Stimulated activated naive CD8-positive, alpha-beta T cell treated with anti-CD3 and anti-CD28 coated beads, Interleukin-15, amount 100 ng/mL, for 72 hours (primary cell): ENCODE data around the gene ZNRF1.
"Not testable (repeated sequence)": the region's sequence is repeated elsewhere in the genome, so short reads cannot be mapped to it uniquely, and the experiment has no call there.

ENCODE experiments used
- ATAC-seq: fragments of 150-1000 bp; cut with Tn5 transposase; 2 replicates; pipeline ENCODE4 v1.10.0; 2021; ENCODE audit warnings: mild to moderate bottlenecking, moderate library complexity
- DNase-seq, 2 donors: peaks; one replicate each; pipeline ENCODE4 v3.0.0; 2021 to 2022
- H3K27ac Mint-ChIP-seq, 2 donors: one replicate each; pipeline ENCODE4 v1.8.0; 2022; ENCODE audit warnings: mild to moderate bottlenecking in 2 of 2, mixed read lengths in 2 of 2, moderate library complexity in 2 of 2
- H3K27me3 Mint-ChIP-seq: one replicate; pipeline ENCODE4 v1.8.0; 2022; ENCODE audit warnings: mixed read lengths
- H3K4me1 Mint-ChIP-seq: one replicate; pipeline ENCODE4 v1.8.0; 2022; ENCODE audit warnings: mild to moderate bottlenecking, mixed read lengths
- H3K4me3 Mint-ChIP-seq, 2 donors: one replicate each; pipeline ENCODE4 v1.8.0; 2022; ENCODE audit warnings: mild to moderate bottlenecking in 2 of 2, mixed read lengths in 2 of 2, moderate library complexity in 1 of 2
- H3K9me3 Mint-ChIP-seq, 2 donors: one replicate each; pipeline ENCODE4 v1.8.0; 2022; ENCODE audit warnings: mixed read lengths in 2 of 2

The ZNRF1 gene

DNA sequence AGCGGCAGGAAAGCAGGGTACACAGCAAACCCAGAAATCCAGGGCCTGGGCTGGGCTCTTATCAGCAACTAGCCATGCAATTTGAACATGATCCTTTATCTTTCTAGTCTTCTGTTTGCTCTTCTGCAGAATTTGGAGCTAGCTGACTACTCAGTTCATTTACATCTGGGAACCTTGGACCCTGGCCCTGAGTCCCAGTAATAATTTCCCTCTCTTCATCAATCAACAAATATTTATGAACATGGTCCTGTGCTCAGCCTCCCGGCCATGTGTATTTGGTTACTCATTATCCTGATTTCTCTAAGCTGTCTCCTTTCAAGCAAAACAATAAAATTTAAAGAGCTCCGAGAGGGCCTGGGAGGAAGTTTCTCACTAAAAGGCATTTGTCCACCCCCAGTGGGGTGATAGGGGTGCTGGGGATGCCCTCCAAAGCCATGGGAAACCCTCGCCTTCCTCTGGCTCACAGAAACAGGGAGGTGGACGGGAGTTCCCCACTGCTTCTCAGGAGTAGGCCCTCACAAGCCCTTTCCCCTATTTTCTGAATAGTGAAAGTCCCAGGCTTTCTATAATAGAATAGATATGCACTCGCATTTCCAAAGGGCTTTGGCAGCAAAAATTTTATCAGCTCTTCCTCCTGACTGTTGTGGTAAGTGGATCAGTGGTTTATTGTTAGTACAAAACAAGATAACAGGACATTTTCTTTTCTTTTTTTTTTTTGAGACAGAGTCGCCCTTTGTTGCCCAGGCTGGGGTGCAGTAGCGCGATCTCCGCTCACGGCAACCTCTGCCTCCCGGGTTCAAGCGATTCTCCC lies 7.0 kb upstream of the ZNRF1 start:
- Mint-ChIP-seq H3K9me3 (no peaks in the 10 kb centered on the region), H3K27ac (peak overlapping the region in 1 of 2 donors; percentile 86), H3K4me1 (no peaks in the 10 kb centered on the region), H3K4me3 (no peak overlapping the region), H3K27me3 (no peaks in the 10 kb centered on the region)
- DNase-seq = no peak
- ATAC-seq = no peak

DNA sequence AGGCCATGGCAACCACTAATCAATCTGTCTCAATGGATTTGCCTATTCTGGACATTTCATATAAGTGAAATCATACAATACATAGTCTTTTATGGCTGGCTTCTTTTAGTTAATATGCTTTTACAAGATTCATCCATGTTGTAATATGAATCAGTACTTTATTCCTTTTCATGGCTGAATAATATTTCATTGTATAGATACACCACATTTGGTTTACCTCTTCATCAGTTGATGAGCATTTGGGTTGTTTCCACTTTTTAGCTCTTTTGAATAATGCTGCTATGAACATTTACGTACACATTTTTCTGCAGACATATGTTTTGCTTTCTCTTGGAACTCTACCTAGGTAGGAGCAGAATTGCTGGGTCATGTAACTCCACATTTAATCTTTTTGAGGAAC lies 2.8 kb upstream of the ZNRF1 start:
- peaks cover 18% of the 10 kb centered on the region for H3K4me1 Mint-ChIP-seq
- no peaks in the 10 kb centered on the region for H3K9me3 Mint-ChIP-seq
- ATAC-seq = no peak
- no peak for DNase-seq
- H3K27me3 Mint-ChIP-seq = peaks cover 14% of the 10 kb centered on the region
- no peak overlapping the region for H3K4me3 Mint-ChIP-seq
- H3K27ac Mint-ChIP-seq = no peak overlapping the region

DNA sequence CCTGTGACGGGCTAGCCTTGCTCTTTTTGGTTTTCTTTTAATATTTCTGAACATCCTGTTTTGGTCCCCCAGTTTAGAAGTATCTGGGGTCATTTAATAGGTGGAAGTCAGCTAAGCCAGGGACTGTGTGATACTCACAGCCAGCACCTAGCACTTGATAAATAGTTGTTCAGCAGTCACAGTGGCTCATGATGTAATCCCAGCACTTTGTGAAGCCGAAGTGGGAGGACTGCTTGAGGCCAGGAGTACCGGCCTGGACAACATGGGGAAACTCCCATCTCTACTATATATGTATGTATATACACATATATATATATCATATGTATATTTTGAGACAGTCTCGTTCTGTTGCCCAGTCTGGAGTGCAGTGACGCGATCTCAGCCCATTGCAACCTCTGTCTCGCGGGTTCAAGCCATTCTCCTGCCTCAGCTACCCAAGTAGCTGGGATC lies 1.8 kb upstream of the ZNRF1 start:
- DNase-seq = no peak

DNA sequence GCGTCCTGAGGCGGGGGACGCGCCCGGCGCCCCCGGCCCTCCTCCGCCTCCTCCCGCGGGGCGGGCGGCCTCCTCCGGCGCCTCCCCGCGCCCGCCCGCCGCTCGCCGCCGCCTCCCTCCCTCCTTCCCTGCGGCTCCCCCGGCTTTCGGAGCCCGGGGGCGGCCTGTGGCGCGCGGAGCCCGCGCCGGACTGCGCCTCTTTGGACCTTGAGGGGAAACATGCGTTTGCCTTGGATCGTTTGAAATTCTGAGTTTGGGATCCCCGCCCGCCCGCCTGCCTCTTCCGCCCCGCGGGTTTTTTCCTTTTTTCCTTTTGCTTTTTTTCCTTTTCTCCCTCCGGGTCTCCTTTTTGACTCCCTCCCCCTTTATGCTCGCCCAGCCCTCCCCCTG lies 390 bp downstream of the ZNRF1 start:
- peak overlapping the region; percentile 86 to 88 for H3K4me3 Mint-ChIP-seq
- peaks cover 27% of the 10 kb centered on the region for H3K27me3 Mint-ChIP-seq
- peak overlapping the region in 1 of 2 donors; percentile 93 for H3K27ac Mint-ChIP-seq
- ATAC-seq = peak; percentile 52
- H3K9me3 Mint-ChIP-seq = no peaks in the 10 kb centered on the region
- peaks cover 20% of the 10 kb centered on the region for H3K4me1 Mint-ChIP-seq
- peak in 1 of 2 donors; percentile 28 for DNase-seq

More for the DNA sequence above, 1.8 kb upstream of the ZNRF1 start:
- Mint-ChIP-seq H3K4me1 (peaks cover 20% of the 10 kb centered on the region), H3K9me3 (no peaks in the 10 kb centered on the region), H3K27me3 (peaks cover 23% of the 10 kb centered on the region), H3K4me3 (no peak overlapping the region), H3K27ac (no peak overlapping the region)
- no peak for ATAC-seq

DNA sequence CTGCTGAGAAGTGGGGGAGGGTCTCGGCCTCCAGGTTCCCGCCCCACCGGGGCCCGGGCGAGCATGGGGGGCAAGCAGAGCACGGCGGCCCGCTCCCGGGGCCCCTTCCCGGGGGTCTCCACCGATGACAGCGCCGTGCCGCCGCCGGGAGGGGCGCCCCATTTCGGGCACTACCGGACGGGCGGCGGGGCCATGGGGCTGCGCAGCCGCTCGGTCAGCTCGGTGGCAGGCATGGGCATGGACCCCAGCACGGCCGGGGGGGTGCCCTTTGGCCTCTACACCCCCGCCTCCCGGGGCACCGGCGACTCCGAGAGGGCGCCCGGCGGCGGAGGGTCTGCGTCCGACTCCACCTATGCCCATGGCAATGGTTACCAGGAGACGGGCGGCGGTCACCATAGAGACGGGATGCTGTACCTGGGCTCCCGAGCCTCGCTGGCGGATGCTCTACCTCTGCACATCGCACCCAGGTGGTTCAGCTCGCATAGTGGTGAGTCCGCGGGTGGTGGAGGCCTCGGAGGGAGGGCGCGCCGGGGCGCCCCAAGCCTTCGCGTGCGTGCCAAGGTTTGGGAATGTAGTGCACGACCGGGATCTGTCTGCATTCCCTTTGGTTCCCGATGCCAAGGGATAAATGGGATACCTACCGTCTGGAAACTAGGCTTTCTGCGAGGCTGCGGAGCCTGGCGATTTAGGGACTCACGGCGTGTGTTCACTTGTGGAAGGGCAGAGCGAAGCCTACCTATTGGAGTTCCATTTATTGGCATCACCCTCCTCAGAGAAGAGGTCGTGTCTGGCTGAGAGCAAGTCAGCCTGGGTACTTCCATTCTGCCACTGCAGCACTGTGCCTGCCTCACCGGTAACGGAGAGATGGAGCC lies 1.0 kb downstream of the ZNRF1 start:
- ATAC-seq (peak; percentile 69), DNase-seq (peak; percentile 46 to 61)
- peak overlapping the region; percentile 86 to 88 for H3K4me3 Mint-ChIP-seq
- peak overlapping the region in 1 of 2 donors; percentile 93 for H3K27ac Mint-ChIP-seq
- no peaks in the 10 kb centered on the region for H3K9me3 Mint-ChIP-seq
- peaks cover 20% of the 10 kb centered on the region for H3K4me1 Mint-ChIP-seq
- H3K27me3 Mint-ChIP-seq = peaks cover 27% of the 10 kb centered on the region

DNA sequence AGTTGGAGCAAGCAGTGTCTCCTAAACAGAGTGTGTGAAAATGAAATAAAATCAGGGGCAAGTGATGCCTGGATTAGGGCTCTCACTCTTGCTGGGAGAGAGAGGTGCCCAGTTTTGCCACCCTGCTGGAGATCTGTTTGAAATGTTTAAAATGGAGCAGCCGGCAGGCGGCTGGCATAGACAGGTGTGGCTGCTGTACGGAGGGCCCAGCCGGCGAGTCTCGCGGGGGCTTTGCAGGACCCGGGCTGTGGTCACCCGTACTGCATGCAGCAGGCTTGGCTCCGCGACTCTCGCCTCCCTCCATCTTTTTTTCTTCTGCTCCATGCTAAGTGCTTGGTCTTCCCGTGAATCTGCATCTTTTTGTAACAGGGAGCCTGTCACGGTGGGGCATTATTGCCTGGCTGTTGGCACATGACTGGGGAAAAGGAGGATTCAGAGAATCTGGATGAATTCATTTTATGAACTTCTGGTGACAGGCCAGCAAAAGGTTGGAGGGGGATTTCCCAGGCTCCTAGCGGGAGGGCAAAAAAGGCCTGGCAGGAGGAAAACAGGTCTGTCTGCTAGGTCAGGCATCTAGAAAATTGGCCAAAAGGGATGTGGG lies 1.8 kb downstream of the ZNRF1 start:
- ATAC-seq (no peak), DNase-seq (no peak)
- Mint-ChIP-seq H3K27ac (no peak overlapping the region), H3K27me3 (peaks cover 27% of the 10 kb centered on the region), H3K4me3 (peak overlapping the region; percentile 86 to 88), H3K4me1 (peaks cover 20% of the 10 kb centered on the region), H3K9me3 (no peaks in the 10 kb centered on the region)

DNA sequence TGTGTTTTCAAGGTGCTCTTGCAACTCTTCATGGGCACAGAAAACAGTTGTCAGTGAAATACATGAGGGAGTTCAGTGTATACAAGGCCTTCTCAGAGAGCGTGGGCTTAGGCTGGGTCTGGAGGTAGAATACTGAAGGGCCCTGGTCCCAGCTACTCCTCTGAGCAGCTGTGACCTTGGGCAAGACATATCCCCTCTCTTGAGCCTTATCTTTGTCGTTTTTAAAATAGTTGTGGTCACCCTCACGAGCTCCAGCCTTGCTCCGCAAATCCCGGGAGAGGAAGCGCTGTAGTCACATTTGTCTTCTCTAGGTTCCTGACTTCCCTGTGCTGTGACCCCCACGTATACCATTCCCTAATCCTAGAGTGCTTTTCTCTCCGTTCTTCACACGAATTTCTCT lies 3.6 kb downstream of the ZNRF1 start:
- peaks cover 20% of the 10 kb centered on the region for H3K4me1 Mint-ChIP-seq
- DNase-seq (no peak), ATAC-seq (no peak)
- no peak overlapping the region for H3K27ac Mint-ChIP-seq
- H3K9me3 Mint-ChIP-seq = no peaks in the 10 kb centered on the region
- peaks cover 27% of the 10 kb centered on the region for H3K27me3 Mint-ChIP-seq
- H3K4me3 Mint-ChIP-seq = no peak overlapping the region

DNA sequence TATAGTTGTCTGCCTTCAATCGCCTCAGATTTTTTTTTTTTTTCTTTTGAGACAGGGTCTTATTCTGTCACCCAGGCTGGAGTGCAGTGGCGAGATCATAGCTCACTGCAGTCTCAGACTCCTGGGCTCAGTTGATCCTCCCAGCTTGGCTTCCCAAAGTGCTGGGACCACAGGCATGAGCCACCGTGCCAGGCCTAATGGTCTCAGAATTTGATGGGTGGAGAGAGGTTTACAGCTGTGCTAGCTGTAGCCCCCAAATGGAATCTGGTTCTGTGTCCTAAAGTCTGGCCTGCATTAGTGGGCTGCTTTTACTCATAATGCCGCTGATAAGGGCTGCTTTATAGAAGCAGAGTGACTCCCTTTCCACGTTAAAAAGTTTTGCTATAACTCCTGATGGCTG lies 5.1 kb downstream of the ZNRF1 start:
- ATAC-seq = no peak
- Mint-ChIP-seq H3K9me3 (no peaks in the 10 kb centered on the region), H3K4me3 (no peak overlapping the region)

DNA sequence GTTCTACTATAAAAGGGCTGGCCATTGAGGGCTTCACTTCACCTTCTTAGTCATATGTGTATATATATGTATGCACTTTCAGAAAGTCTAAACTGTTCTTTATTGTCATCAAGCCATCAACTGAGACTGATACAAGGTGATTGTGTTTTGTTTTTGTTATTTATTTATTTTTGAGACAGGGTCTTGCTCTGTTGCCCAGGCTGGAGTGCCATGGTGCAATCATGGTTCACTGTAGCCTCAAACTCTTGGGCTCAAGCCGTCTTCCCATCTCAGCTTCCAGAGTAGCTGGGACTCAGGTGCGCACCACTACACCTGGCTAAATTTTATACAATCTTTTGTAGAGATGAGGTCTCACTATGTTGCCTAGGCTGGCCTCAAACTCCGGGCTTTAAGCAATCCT lies 5.6 kb downstream of the ZNRF1 start:
- ATAC-seq (no peak), DNase-seq (no peak)

More for the DNA sequence above, 5.1 kb downstream of the ZNRF1 start:
- H3K27ac Mint-ChIP-seq = no peak overlapping the region
- no peak for DNase-seq
- H3K4me1 Mint-ChIP-seq = peaks cover 14% of the 10 kb centered on the region
- peaks cover 27% of the 10 kb centered on the region for H3K27me3 Mint-ChIP-seq

DNA sequence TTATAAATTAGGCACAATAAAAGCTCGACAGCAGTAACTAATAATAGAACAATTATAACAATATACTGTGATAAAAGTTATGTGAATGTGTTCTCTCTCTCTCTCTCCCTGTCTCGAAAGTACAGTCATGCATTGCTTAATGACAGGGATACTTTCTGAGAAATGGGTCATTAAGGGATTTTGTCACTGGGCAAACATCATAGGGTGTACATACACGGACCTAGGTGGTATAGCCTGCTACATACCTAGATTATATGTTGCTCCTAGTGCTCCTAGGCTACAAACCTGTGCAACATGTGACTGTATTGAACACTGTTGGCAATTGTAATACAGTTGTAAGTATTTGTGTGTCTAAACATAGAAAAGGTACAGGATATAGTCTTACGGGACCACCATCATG lies 6.9 kb downstream of the ZNRF1 start:
- H3K4me3 Mint-ChIP-seq = no peak overlapping the region
- H3K9me3 Mint-ChIP-seq = no peaks in the 10 kb centered on the region
- peaks cover 16% of the 10 kb centered on the region for H3K27me3 Mint-ChIP-seq
- H3K4me1 Mint-ChIP-seq = peaks cover 5% of the 10 kb centered on the region
- DNase-seq (no peak), ATAC-seq (no peak)
- H3K27ac Mint-ChIP-seq = no peak overlapping the region

More for the DNA sequence above, 5.6 kb downstream of the ZNRF1 start:
- H3K27ac Mint-ChIP-seq = no peak overlapping the region
- H3K4me1 Mint-ChIP-seq = peaks cover 14% of the 10 kb centered on the region
- H3K4me3 Mint-ChIP-seq = no peak overlapping the region
- H3K9me3 Mint-ChIP-seq = no peaks in the 10 kb centered on the region
- peaks cover 27% of the 10 kb centered on the region for H3K27me3 Mint-ChIP-seq

DNA sequence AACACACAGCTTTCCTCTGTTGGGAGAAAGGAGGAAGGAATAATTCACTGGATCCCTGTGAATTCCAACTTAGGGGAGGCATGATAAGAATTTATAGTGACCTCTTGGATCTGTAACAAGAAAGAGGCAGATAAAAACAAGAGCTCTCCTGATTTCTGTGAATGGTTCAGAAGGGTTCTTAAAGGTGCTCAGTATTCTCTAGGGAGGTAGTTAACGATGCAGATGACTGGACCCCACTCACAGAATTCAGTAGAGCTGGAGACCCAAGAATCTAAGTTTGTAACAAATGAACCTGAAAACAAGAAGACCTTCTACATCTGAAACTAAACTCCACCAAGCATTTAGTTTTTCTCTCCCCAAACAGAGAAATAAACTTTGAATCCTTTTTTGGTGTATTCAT lies 8.6 kb downstream of the ZNRF1 start:
- H3K27me3 Mint-ChIP-seq = peaks cover under 1% of the 10 kb centered on the region
- peaks cover 14% of the 10 kb centered on the region for H3K4me1 Mint-ChIP-seq
- H3K4me3 Mint-ChIP-seq = no peak overlapping the region
- no peak for DNase-seq
- H3K27ac Mint-ChIP-seq = no peak overlapping the region
- no peak for ATAC-seq
- H3K9me3 Mint-ChIP-seq = no peaks in the 10 kb centered on the region

DNA sequence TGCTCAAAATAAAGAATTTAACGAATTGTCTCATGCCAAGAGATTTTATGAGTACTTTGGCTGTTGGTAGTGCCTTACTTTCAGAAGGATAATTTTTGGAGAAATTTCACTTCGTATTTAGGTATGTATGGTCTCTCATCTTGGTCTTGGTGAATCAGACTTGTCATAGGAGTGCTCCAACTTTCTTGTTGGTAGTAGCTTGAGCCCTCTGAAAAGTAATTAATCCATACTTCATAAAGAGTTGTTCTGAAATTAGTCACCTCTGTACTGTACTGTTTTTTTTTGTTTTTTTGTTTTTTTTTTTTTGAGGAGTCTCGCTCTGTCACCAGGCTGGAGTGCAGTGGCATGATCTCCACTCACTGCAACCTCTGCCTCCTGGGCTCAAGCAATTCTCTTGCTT lies 11.6 kb downstream of the ZNRF1 start:
- no peaks in the 10 kb centered on the region for H3K27me3 Mint-ChIP-seq
- peaks cover 25% of the 10 kb centered on the region for H3K4me1 Mint-ChIP-seq
- ATAC-seq = no peak
- no peak overlapping the region for H3K27ac Mint-ChIP-seq
- no peak for DNase-seq
- no peak overlapping the region for H3K4me3 Mint-ChIP-seq
- H3K9me3 Mint-ChIP-seq = no peaks in the 10 kb centered on the region

DNA sequence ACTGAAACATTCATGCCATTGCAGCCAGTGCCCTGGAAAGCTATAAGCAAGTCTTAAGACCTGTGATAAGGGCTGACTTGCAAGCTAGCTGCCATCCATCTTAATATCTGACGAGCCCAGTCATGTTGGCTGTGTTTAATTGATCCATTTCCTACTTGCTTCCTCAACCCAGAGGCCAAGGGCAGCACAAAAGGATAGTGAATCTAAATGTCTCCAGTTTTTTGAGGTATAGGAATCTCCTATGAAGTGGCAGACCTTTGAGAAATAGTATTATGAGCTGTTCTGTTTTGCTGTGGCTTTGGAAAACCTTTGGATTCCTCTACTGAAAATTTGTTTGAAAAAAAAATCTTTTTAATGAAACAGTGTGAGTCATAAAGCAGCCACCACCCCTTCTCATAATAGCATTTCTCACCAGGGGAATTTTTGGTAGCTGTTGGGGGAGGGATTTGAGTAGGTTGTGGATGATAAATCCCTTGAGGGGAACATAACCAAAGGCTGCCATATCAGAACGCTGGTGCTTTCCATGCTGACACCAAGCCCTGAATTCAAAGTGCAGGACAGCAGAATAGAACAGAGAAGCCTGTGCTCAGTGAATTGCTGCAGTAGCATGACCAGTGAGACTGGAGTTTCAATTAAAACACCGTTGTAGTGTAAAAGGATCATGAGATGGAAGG lies 12.9 kb downstream of the ZNRF1 start:
- peak; percentile 99 for ATAC-seq
- Mint-ChIP-seq H3K27ac (peak overlapping the region in 1 of 2 donors; percentile 42), H3K9me3 (no peaks in the 10 kb centered on the region), H3K4me1 (peaks cover 25% of the 10 kb centered on the region), H3K4me3 (peak overlapping the region in 1 of 2 donors; percentile 70), H3K27me3 (no peaks in the 10 kb centered on the region)
- DNase-seq = peak; percentile 48 to 74

DNA sequence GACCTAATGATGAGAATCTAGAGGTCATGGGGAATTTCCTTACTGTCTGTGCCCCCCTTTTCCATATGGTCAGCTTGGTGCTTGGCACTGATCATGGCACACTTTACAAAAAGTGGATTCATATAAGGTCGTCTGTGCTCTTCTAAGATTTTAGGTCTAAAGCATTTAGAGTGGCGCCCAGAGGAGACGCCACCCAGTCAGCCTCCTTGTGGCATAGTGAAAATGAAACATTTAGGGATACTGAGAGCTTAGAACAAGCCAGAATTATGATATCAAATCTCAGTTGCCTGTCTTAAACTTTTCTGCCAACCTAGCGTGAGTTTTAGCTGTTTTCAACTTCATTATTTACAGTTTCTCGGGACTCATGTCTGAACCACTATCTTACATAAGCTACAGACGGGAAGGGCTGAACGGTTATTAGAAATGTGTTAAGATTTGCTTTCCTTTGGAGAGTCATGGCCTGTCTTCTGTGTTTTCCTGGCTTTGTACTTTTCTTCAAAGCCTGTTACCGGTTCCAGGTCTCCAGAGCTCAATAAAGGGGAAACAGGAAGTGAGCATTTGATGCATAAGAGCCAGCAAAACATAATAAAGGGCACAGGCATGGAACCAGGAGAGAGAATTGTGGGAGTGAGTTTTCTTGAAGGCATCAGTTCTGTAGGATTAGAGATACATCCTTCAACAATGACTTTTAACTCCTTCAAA lies 13.7 kb downstream of the ZNRF1 start:
- H3K9me3 Mint-ChIP-seq = no peaks in the 10 kb centered on the region
- peak overlapping the region; percentile 90 to 91 for H3K27ac Mint-ChIP-seq
- no peaks in the 10 kb centered on the region for H3K27me3 Mint-ChIP-seq
- DNase-seq = no peak
- peak overlapping the region; percentile 43 to 70 for H3K4me3 Mint-ChIP-seq
- peaks cover 26% of the 10 kb centered on the region for H3K4me1 Mint-ChIP-seq
- peak; percentile 37 for ATAC-seq

DNA sequence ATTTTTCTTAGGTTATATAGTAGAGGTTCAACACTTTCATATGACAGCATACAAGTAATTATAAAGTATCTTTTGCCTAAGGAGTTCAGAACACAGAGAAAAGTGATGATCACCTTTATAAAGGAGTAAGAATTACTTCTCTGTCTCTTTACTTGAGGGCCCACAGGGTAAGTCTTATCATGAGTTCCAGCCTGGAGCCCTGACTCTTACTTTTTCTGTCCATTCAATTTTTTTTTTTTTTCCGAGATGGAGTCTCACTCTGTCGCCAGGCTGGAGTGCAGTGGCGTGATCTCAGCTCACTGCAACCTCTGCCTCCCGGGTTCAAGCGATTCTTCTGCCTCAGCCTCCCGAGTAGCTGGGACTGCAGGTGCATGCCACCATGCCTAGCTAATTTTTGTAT lies 14.3 kb downstream of the ZNRF1 start:
- not testable (repeated sequence) for H3K27me3 Mint-ChIP-seq, H3K4me3 Mint-ChIP-seq, ATAC-seq, DNase-seq, H3K9me3 Mint-ChIP-seq, H3K27ac Mint-ChIP-seq
- peaks cover 29% of the 10 kb centered on the region for H3K4me1 Mint-ChIP-seq
